ENCODE measurements around the gene IMP4.

The IMP4 gene

DNA sequence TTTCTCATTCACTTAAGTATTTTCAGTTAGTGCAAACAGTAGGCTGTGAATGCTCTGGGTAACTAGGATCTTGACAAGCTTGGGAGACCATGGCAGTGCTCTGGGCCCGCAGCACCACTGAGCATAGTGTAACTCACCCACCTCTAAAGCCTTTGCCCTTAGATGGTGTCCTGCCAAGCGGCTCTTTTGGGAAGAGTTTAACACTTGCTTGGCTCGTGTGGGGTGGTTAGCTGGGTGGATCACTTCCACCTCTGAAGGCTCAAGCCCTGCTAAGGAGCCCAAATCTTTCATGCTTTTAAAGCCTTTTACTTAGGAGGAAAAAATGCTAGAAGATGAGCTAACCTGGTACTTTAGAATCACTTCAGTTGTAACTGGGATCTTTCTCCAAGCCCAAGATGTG is 47.1 kb downstream of the IMP4 start:
- Histone ChIP-seq H3K9ac (ENCODE audit: low read length) (no peak overlapping the region), H3K4me3 (ENCODE audit: low read length) (no peak overlapping the region), H3K27ac (ENCODE audit: low read depth, low read length) (no peak overlapping the region), H3K36me3 (ENCODE audit: control insufficient read depth, insufficient read depth, low read length) (no peaks in the 10 kb centered on the region), H3K27me3 (ENCODE audit: control insufficient read depth, insufficient read depth, low read length) (no peaks in the 10 kb centered on the region), H3K4me1 (ENCODE audit: control insufficient read depth, insufficient read depth, low read length) (no peaks in the 10 kb centered on the region)

DNA sequence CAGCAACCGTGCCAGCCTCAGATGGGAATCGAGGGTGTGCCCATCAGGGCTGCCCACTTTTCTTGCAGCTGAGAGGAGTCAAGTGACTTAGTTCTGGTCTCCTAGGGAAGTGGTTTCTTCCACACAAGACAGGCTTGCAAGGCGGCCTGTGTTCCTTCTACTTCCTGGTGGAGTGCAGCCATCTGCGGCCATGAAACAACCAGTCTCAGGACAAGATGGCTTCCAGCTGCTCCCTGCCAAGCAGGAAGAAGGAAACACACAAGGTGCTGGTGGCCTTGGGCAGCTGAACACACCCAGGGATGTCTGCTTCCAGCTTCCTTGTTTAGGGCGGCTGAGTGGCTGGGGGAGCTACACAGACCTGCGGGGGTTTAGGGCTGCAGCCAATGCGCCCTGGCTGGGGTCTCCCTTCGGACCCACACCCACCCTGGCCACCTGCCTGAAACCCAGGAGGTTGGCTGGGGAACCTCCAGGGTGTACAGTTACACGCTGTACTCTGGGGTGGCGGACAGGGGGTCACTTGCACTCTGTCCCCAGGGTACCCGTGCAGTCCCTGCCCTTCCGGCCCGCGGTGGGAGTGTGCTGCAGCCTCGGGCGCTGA is 47.9 kb downstream of the IMP4 start:
- H3K9ac ChIP-seq (ENCODE audit: low read length): no peak overlapping the region
- H3K27me3 ChIP-seq (ENCODE audit: control insufficient read depth, insufficient read depth, low read length): no peaks in the 10 kb centered on the region
- no peaks in the 10 kb centered on the region for H3K36me3 ChIP-seq (ENCODE audit: control insufficient read depth, insufficient read depth, low read length)
- H3K27ac ChIP-seq (ENCODE audit: low read depth, low read length): peak overlapping the region; percentile 84
- H3K4me1 ChIP-seq (ENCODE audit: control insufficient read depth, insufficient read depth, low read length): no peaks in the 10 kb centered on the region
- H3K4me3 ChIP-seq (ENCODE audit: low read length): peak overlapping the region; percentile 62

DNA sequence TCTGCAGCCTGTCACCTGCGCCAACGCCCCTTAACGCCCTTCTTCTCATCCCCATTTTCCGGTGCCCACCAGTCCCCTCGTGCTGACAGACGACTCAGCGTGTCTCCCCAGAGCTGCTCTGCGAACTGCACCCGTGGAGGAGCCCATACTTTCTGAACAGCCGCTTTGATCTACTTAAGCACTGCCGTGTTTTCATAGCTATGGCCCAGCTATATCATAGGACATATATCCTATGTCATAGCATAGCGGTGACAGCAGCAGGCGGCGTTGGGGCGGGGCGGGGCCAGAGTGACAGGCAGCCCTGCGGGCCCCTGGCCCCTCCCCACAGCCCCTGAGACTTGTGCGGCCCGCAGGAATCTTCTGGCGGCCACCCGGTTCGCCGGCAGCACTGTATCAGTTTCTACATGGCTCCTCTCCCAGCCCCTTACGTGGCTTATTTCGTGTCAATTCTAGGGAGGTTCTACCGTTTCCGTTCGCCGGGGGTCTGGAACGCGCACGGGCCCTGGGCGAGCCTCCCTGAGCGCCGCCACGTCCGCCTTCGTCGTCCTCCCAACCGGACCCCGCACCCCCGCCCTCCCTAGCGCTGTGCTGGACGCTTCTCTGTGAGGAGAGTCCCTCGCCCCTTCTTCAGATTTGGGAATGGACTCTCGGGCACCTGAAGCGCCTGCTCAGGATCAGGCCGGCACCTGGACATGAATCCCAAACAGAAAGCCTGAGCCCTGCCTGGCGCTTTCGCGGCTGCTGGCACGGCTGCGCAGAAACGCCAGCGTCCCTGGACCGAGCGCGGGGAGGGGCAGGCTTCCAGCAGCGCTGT is 48.6 kb downstream of the IMP4 start:
- peak overlapping the region; percentile 62 for H3K4me3 ChIP-seq (ENCODE audit: low read length)
- H3K9ac ChIP-seq (ENCODE audit: low read length): peak overlapping the region; percentile 65
- H3K27me3 ChIP-seq (ENCODE audit: control insufficient read depth, insufficient read depth, low read length): no peaks in the 10 kb centered on the region
- no peaks in the 10 kb centered on the region for H3K4me1 ChIP-seq (ENCODE audit: control insufficient read depth, insufficient read depth, low read length)
- no peaks in the 10 kb centered on the region for H3K36me3 ChIP-seq (ENCODE audit: control insufficient read depth, insufficient read depth, low read length)
- H3K27ac ChIP-seq (ENCODE audit: low read depth, low read length): peak overlapping the region; percentile 84

DNA sequence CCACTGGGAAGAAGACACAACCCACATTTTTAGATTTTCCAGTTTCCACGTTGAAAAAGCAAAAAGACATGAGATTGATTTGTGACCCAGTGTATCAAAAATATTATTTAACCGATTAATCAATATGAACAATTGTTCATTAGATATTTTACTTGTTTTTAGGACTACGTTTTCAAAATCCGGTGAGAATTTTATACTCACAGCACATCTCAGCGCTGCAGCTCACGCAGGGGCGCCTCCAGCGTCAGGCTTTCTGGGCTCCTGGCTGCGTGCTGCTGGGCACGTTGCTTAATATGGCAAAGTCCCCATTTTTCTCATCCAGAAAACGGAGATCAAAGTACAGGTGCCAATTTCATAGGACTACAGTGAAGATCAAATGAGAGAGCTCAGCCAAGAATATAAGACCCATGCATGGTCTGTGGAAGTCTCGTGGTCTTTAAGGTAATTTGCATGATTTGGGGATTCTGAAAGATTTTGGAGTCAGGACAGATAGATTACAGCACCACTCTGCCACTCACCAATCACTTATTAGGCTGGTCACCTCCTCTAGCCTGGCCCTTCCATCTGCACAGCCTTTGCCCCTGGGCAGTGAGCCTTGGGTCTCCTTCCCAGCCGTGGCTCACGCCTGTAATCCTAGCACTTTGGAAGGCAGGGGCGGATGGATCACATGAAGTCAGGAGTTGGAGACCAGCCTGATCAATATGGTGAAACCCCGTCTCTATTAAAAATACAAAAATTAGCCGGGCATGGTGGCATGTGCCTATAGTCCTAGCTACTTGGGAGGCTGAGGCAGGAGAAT is 49.4 kb downstream of the IMP4 start:
- no peaks in the 10 kb centered on the region for H3K36me3 ChIP-seq (ENCODE audit: control insufficient read depth, insufficient read depth, low read length)
- H3K4me1 ChIP-seq (ENCODE audit: control insufficient read depth, insufficient read depth, low read length): no peaks in the 10 kb centered on the region
- H3K9ac ChIP-seq (ENCODE audit: low read length): no peak overlapping the region
- H3K27ac ChIP-seq (ENCODE audit: low read depth, low read length): peak overlapping the region; percentile 84
- H3K27me3 ChIP-seq (ENCODE audit: control insufficient read depth, insufficient read depth, low read length): no peaks in the 10 kb centered on the region
- peak overlapping the region; percentile 62 for H3K4me3 ChIP-seq (ENCODE audit: low read length)

DNA sequence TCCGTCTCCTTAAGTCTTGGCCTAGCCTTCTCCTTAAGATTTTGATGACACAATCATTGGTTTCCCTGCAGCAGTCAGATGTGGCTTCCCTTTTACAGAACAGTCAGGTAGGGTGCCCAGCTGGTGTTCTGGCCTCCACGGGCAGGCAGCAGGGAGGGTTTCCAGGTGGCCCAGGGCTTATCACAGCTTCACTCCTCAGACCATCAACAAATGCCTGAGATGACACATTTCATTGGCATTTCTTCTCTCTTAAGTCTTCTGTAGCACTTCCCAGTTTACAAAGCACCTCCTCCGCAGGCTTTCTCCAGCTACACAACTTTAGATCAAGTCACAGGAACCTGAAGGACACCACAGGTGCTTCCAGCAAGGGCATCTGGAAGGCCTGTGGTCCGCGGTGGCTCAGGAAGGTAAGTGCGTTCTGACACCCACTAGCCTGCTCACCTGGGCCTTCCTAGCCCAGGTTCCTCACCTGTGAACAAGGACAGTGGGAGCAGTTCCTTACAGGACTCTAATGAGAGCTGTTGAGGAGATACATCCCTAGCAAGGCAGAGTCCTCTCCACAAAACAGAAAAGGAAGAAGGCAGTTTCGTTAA is 50.7 kb downstream of the IMP4 start:
- Histone ChIP-seq H3K36me3 (ENCODE audit: control insufficient read depth, insufficient read depth, low read length) (no peaks in the 10 kb centered on the region), H3K4me3 (ENCODE audit: low read length) (no peak overlapping the region), H3K9ac (ENCODE audit: low read length) (no peak overlapping the region), H3K27me3 (ENCODE audit: control insufficient read depth, insufficient read depth, low read length) (no peaks in the 10 kb centered on the region), H3K27ac (ENCODE audit: low read depth, low read length) (no peak overlapping the region), H3K4me1 (ENCODE audit: control insufficient read depth, insufficient read depth, low read length) (no peaks in the 10 kb centered on the region)
